HepG2 (cell line): Measurements from ENCODE around the gene LYPD6. TPM values are rescaled to one million over a fixed set of nuclear protein-coding genes. Genes with fewer than 3 reads are reported as not detected.
A peak's percentile ranks its signal among the peaks of the same experiment; 100 is the strongest.

Source experiments
- EEA1 ChIP-seq: sonication (generic); formaldehyde crosslinking; IDR thresholded peaks from 2 replicates; pipeline ENCODE4 v1.5.1; 2020; ENCODE audit warnings: mild to moderate bottlenecking, missing genetic modification reagents, borderline replicate concordance
- FOXM1 ChIP-seq: sonication (generic); formaldehyde crosslinking; IDR thresholded peaks from 2 replicates; pipeline ENCODE4 v1.5.0; 2020; ENCODE audit warnings: missing genetic modification reagents
- HES4 ChIP-seq: sonication (generic); formaldehyde crosslinking; IDR thresholded peaks from 2 replicates; pipeline ENCODE4 v1.9.0; 2021; ENCODE audit warnings: mild to moderate bottlenecking, missing genetic modification reagents, borderline replicate concordance
- HOMEZ ChIP-seq: IDR thresholded peaks from 2 replicates; pipeline ENCODE4 v1.6.1; 2016; ENCODE audit warnings: low read depth
- LBX2 ChIP-seq: sonication (generic); formaldehyde crosslinking; IDR thresholded peaks from 2 replicates; pipeline ENCODE4 v1.5.0; 2020; ENCODE audit warnings: missing genetic modification reagents, mild to moderate bottlenecking, borderline replicate concordance
- MAF1 ChIP-seq: sonication (generic); formaldehyde crosslinking; IDR thresholded peaks from 2 replicates; pipeline ENCODE4 v1.5.0; 2020; ENCODE audit warnings: missing genetic modification reagents, borderline replicate concordance
- ZFP91 ChIP-seq: sonication (generic); formaldehyde crosslinking; IDR thresholded peaks from 2 replicates; pipeline ENCODE4 v1.9.0; 2022; ENCODE audit warnings: missing genetic modification reagents, mild to moderate bottlenecking, borderline replicate concordance
- ZNF124 ChIP-seq: sonication (generic); formaldehyde crosslinking; IDR thresholded peaks from 2 replicates; pipeline ENCODE4 v1.4.0; 2020; ENCODE audit warnings: missing genetic modification reagents
- ZNF512B ChIP-seq: sonication (generic); formaldehyde crosslinking; IDR thresholded peaks from 2 replicates; pipeline ENCODE4 v1.5.1; 2020; ENCODE audit warnings: missing genetic modification reagents, mild to moderate bottlenecking, borderline replicate concordance
- ZNF563 ChIP-seq: sonication (generic); formaldehyde crosslinking; IDR thresholded peaks from 2 replicates; pipeline ENCODE4 v1.8.0; 2022; ENCODE audit warnings: mild to moderate bottlenecking, moderate library complexity, missing genetic modification reagents
- ZNF704 ChIP-seq: sonication (generic); formaldehyde crosslinking; IDR thresholded peaks from 2 replicates; pipeline ENCODE4 v1.8.1; 2023; ENCODE audit warnings: mild to moderate bottlenecking, inconsistent platforms, moderate library complexity, missing genetic modification reagents, borderline replicate concordance
- polyA plus RNA-seq, 8 experiments: library from polyadenylated mRNA; depleted of rRNA in 3 of 8; stranded (reverse) in 7 of 8; unstranded in 1 of 8; fragments of >200 nt; fragmentation: Illumina TruSeq in 4 of 8; extraction: Trizol in 4 of 8; gene quantifications; 2 replicates each; pipeline versions ENCODE4 v1.2.1 to v1.2.3, GENCODE V29; 2011 to 2016; ENCODE audit warnings: low read depth in 4 of 8, missing spikeins in 1 of 8, mixed read lengths in 1 of 8; ENCODE audit not compliant: insufficient read depth in 1 of 8
- total RNA-seq, 5 experiments: library from RNA; depleted of rRNA; stranded (reverse); fragments of >200 nt; fragmentation: Illumina TruSeq; extraction: Trizol; gene quantifications; 2 replicates each; pipeline ENCODE4 v1.2.3, GENCODE V29; 2016; ENCODE audit warnings: low read depth in 1 of 5
- TF ChIP-seq, protein P1 (sequence below): sonication (generic); formaldehyde crosslinking; IDR thresholded peaks from 2 replicates; pipeline ENCODE4 v1.4.0; 2020; ENCODE audit warnings: missing genetic modification reagents
- TF ChIP-seq, protein P2 (sequence below): sonication (generic); formaldehyde crosslinking; IDR thresholded peaks from 2 replicates; pipeline ENCODE4 v1.4.0; 2020; ENCODE audit warnings: missing genetic modification reagents
- TF ChIP-seq, protein P3 (sequence below): sonication (generic); formaldehyde crosslinking; IDR thresholded peaks from 2 replicates; pipeline ENCODE4 v1.5.1; 2020; ENCODE audit warnings: missing genetic modification reagents, mild to moderate bottlenecking, borderline replicate concordance

The LYPD6 gene
- total and polyA plus RNA-seq, 2 of the 13 experiments (the other 11 are each of a cell fraction or from before 2014, with no cell fraction given) = 0.01 to 0.07 TPM

- TF ChIP-seq, protein P1, sequence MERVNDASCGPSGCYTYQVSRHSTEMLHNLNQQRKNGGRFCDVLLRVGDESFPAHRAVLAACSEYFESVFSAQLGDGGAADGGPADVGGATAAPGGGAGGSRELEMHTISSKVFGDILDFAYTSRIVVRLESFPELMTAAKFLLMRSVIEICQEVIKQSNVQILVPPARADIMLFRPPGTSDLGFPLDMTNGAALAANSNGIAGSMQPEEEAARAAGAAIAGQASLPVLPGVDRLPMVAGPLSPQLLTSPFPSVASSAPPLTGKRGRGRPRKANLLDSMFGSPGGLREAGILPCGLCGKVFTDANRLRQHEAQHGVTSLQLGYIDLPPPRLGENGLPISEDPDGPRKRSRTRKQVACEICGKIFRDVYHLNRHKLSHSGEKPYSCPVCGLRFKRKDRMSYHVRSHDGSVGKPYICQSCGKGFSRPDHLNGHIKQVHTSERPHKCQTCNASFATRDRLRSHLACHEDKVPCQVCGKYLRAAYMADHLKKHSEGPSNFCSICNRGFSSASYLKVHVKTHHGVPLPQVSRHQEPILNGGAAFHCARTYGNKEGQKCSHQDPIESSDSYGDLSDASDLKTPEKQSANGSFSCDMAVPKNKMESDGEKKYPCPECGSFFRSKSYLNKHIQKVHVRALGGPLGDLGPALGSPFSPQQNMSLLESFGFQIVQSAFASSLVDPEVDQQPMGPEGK (CRISPR knock-in tag) = peak; percentile 13; the same call in 1 of the 2 replicates
- no peak for TF ChIP-seq ZFP91
- TF ChIP-seq ZNF124 (CRISPR knock-in tag) = no peak
- TF ChIP-seq, protein P2, sequence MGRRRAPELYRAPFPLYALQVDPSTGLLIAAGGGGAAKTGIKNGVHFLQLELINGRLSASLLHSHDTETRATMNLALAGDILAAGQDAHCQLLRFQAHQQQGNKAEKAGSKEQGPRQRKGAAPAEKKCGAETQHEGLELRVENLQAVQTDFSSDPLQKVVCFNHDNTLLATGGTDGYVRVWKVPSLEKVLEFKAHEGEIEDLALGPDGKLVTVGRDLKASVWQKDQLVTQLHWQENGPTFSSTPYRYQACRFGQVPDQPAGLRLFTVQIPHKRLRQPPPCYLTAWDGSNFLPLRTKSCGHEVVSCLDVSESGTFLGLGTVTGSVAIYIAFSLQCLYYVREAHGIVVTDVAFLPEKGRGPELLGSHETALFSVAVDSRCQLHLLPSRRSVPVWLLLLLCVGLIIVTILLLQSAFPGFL (CRISPR knock-in tag) = no peak
- TF ChIP-seq EEA1 (CRISPR knock-in tag) = no peak
- no peak for TF ChIP-seq HOMEZ (CRISPR knock-in tag)
- TF ChIP-seq ZNF563 = 0 out of 2 replicates have a peak, but pooled peaks have one; percentile 17
- no peak for TF ChIP-seq HES4
- TF ChIP-seq ZNF512B (CRISPR knock-in tag) = no peak
- no peak for TF ChIP-seq MAF1 (CRISPR knock-in tag)
- TF ChIP-seq ZNF704 (CRISPR knock-in tag) = no peak
- TF ChIP-seq, protein P3, sequence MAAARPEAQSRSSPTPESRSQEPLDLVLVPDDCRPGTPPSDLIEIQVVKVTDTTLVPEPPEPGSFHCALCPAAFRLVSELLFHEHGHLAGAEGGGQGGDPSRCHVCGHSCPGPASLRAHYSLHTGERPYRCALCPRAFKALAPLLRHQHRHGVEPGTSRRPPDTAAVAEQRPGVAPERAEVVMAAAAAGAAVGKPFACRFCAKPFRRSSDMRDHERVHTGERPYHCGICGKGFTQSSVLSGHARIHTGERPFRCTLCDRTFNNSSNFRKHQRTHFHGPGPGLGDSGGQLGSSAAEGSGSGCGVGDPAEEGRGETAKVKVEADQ (CRISPR knock-in tag) = 0 out of 2 replicates have a peak, but pooled peaks have one; percentile 32
- TF ChIP-seq FOXM1 (CRISPR knock-in tag) = no peak
- TF ChIP-seq LBX2 (CRISPR knock-in tag) = no peak
Measured at GRCh38 chr2:149330127-149331022, at the start of gene LYPD6 (continued).
